Loucy (cell line): ENCODE data around the gene VEZF1.

Experiments used
- H2AFZ ChIP-seq: fragments of 200-600 bp; sonication (generic); 2 replicates; pipeline ENCODE4 v1.6.0; 2016; ENCODE audit warnings: antibody characterized with exemption, mild to moderate bottlenecking, low read length, moderate library complexity
- H3F3A ChIP-seq: fragments of 200-600 bp; 2 replicates; pipeline ENCODE4 v1.6.0; 2016; ENCODE audit warnings: antibody characterized with exemption, low read depth, mild to moderate bottlenecking
- H3K27me3 ChIP-seq: fragments of 200-600 bp; sonication (generic); 2 replicates; pipeline ENCODE4 v1.6.1; 2014; ENCODE audit warnings: low read length, mild to moderate bottlenecking; ENCODE audit not compliant: insufficient read depth, poor library complexity, severe bottlenecking
- H3K36me3 ChIP-seq: fragments of 200-600 bp; sonication (generic); 2 replicates; pipeline ENCODE4 v1.6.1; 2016; ENCODE audit warnings: low read length; ENCODE audit not compliant: insufficient read depth
- H3K4me1 ChIP-seq: fragments of 200-600 bp; sonication (generic); 2 replicates; pipeline ENCODE4 v1.5.1; 2014; ENCODE audit warnings: low read length, mild to moderate bottlenecking; ENCODE audit not compliant: insufficient read depth, poor library complexity, severe bottlenecking
- H3K4me2 ChIP-seq: fragments of 200-600 bp; sonication (generic); 2 replicates; pipeline ENCODE4 v1.6.0; 2014; ENCODE audit warnings: antibody characterized with exemption, low read length, low read depth, mild to moderate bottlenecking; ENCODE audit not compliant: poor library complexity, severe bottlenecking
- H3K4me3 ChIP-seq: fragments of 200-600 bp; sonication (generic); 2 replicates; pipeline ENCODE4 v1.5.1; 2014; ENCODE audit warnings: low read length, mild to moderate bottlenecking, mixed read lengths; ENCODE audit not compliant: poor library complexity, severe bottlenecking
- H3K79me2 ChIP-seq: fragments of 200-600 bp; sonication (generic); 2 replicates; pipeline ENCODE4 v1.6.1; 2014; ENCODE audit warnings: low read length; ENCODE audit not compliant: insufficient read depth
- H3K9ac ChIP-seq: fragments of 200-600 bp; sonication (generic); 2 replicates; pipeline ENCODE4 v1.6.0; 2014; ENCODE audit warnings: mild to moderate bottlenecking, low read depth, low read length, moderate library complexity; ENCODE audit not compliant: poor library complexity, severe bottlenecking
- H3K9me2 ChIP-seq: fragments of 200-600 bp; sonication (generic); replicated peaks from 2 replicates; pipeline ENCODE4 v1.6.1; 2016; ENCODE audit warnings: low read depth, low read length, mixed read lengths
- H3K9me3 ChIP-seq: fragments of 200-600 bp; sonication (generic); 2 replicates; pipeline ENCODE4 v1.6.1; 2014; ENCODE audit warnings: mild to moderate bottlenecking, antibody characterized with exemption, low read length, low read depth; ENCODE audit not compliant: insufficient read depth
- H4K20me1 ChIP-seq: fragments of 200-600 bp; sonication (generic); 2 replicates; pipeline ENCODE4 v1.6.0; 2014; ENCODE audit warnings: antibody characterized with exemption, low read length, mild to moderate bottlenecking; ENCODE audit not compliant: insufficient read depth, poor library complexity, severe bottlenecking
- EZH2phosphoT487 ChIP-seq: fragments of 200-600 bp; IDR thresholded peaks from 2 replicates; pipeline ENCODE4 v1.6.1; 2018; ENCODE audit warnings: antibody characterized with exemption, mild to moderate bottlenecking, moderate library complexity, borderline replicate concordance
- TF ChIP-seq, protein P1 (sequence below): fragments of 200-600 bp; sonication (generic); conservative IDR thresholded peaks from 2 replicates; pipeline ENCODE4 v1.5.1; 2014; ENCODE audit warnings: mild to moderate bottlenecking, antibody characterized with exemption, low read length

The VEZF1 gene

DNA sequence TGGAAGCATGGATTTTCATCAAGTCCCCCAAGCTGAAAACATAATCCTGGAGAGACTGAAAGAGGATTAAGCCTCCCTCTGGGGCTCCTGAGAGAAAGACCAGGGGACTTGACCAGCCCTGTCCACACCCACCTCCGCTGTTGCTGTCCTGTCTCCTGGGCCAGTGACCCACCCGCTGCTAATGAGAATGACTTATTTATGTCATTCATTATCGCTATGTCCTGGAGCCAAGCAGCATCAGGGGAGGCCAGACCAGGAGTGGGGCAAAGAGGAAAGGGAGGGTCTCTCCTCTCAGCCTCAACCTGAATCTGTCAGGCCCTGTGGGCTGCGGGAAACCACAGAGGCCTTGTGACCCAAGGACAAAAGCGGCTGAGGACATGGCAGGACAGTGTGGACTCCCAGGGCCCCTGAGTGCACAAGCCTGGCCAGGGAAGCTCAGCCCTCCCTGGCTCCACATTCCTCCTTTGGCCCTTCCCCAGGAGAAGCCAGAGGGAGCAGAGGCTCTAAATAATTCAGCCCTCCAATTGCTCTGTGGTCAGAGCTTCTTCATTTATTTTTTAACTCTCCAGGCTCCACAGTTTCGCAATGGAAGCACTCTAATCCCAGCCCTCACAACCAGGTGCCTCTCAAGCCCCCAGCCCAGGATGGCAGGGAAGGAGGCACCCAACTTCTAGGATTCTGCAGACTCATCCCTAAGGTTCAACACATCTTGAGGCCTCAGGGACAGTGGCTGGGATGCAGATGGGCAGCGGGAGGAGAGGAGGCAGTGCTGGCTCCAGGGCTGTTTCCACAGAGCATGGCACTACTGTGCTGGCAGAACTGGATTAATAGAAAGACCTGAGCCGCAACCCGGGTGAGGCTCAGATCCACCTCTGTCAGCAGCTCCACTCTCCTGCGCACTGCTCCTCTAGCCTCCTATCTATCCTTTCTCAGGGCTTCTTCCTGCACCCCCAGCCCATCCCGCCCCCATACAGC, 51.9 kb downstream of the VEZF1 start:
- peaks cover 19% of the 10 kb centered on the region for H3K4me1 ChIP-seq
- H3K9me2 ChIP-seq, result no peaks in the 10 kb centered on the region
- no peak overlapping the region for H3K4me3 ChIP-seq
- H2AFZ ChIP-seq, result no peak overlapping the region
- H4K20me1 ChIP-seq, result no peaks in the 10 kb centered on the region
- no peaks in the 10 kb centered on the region for H3K27me3 ChIP-seq
- H3K9ac ChIP-seq, result no peak overlapping the region
- H3K79me2 ChIP-seq, result no peaks in the 10 kb centered on the region
- H3K4me2 ChIP-seq, result no peak overlapping the region
- no peaks in the 10 kb centered on the region for H3F3A ChIP-seq
- H3K36me3 ChIP-seq, result no peaks in the 10 kb centered on the region
- TF ChIP-seq, protein P1, sequence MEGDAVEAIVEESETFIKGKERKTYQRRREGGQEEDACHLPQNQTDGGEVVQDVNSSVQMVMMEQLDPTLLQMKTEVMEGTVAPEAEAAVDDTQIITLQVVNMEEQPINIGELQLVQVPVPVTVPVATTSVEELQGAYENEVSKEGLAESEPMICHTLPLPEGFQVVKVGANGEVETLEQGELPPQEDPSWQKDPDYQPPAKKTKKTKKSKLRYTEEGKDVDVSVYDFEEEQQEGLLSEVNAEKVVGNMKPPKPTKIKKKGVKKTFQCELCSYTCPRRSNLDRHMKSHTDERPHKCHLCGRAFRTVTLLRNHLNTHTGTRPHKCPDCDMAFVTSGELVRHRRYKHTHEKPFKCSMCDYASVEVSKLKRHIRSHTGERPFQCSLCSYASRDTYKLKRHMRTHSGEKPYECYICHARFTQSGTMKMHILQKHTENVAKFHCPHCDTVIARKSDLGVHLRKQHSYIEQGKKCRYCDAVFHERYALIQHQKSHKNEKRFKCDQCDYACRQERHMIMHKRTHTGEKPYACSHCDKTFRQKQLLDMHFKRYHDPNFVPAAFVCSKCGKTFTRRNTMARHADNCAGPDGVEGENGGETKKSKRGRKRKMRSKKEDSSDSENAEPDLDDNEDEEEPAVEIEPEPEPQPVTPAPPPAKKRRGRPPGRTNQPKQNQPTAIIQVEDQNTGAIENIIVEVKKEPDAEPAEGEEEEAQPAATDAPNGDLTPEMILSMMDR, result no peak
- no peak for TF ChIP-seq EZH2phosphoT487
- no peaks in the 10 kb centered on the region for H3K9me3 ChIP-seq

DNA sequence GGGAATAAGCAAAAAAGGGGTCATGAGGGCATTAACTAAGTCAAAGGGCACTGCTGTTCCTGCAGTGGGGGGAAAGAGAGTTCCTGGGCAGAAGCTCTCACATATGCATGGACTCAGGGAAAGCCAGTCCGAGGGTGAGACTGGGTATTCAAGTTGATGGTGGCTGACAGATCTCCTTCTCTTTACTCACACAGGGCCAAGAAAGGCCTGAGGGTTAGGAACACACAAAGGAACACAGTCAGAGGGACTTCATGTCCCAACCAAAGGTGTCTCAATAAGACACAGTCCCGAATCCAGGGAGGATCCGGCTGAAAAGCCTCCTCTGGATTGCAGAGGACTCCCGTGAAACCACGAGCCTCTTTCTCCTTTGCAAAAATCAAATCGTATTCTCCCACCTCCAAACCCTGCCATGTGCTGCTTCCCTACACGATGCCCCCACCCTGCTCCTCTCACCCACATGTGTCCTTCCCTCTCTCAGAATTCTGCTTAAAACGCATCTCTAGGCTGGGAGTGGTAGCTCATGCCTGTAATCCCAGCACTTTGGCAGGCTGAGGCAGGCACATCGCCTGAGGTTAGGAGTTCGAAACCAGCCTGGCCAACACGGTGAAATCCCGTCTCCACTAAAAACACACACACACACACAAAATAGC, 56.4 kb downstream of the VEZF1 start:
- no peak overlapping the region for H3K4me3 ChIP-seq
- no peaks in the 10 kb centered on the region for H3F3A ChIP-seq
- H3K9me3 ChIP-seq, result no peaks in the 10 kb centered on the region
- no peaks in the 10 kb centered on the region for H3K9me2 ChIP-seq
- H3K4me2 ChIP-seq, result no peak overlapping the region
- no peaks in the 10 kb centered on the region for H4K20me1 ChIP-seq
- H3K79me2 ChIP-seq, result no peaks in the 10 kb centered on the region
- no peaks in the 10 kb centered on the region for H3K27me3 ChIP-seq
- H2AFZ ChIP-seq, result no peak overlapping the region
- H3K4me1 ChIP-seq, result peaks cover 9% of the 10 kb centered on the region
- no peaks in the 10 kb centered on the region for H3K36me3 ChIP-seq
- TF ChIP-seq, protein P1, result no peak
- TF ChIP-seq EZH2phosphoT487, result no peak
- H3K9ac ChIP-seq, result no peak overlapping the region

DNA sequence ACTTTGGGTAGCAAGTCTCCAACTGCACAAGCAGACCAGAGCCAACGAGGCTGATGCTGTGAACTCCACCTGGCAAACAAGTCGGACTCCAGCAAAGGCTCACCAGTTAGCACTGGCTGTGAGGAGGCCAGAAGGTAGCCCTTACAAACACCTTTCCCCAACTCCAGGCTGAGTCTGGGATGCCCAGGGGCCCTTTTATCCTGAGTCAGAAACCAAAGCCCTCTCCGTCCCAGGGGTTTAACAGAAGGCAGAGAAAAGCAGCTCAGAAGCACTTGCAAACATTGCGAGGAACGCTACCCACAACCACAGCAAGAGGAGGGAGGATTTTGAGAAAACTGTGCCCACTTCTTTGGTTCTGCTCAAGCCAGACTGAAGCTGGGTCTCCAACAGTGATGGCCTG, 57.8 kb downstream of the VEZF1 start:
- Histone ChIP-seq H3K4me2 (no peak overlapping the region), H3K4me1 (peaks cover 6% of the 10 kb centered on the region), H2AFZ (no peak overlapping the region), H3K4me3 (no peak overlapping the region), H3K27me3 (no peaks in the 10 kb centered on the region), H3K9ac (no peak overlapping the region), H4K20me1 (no peaks in the 10 kb centered on the region), H3K36me3 (no peaks in the 10 kb centered on the region), H3K9me3 (no peaks in the 10 kb centered on the region), H3F3A (no peaks in the 10 kb centered on the region), H3K79me2 (no peaks in the 10 kb centered on the region), H3K9me2 (no peaks in the 10 kb centered on the region)
- TF ChIP-seq EZH2phosphoT487, result no peak
- TF ChIP-seq, protein P1, result no peak
